ENCODE measurements around the gene EMX2. TPM values are rescaled to one million over a fixed set of nuclear protein-coding genes. Genes with fewer than 3 reads are reported as not detected.

The EMX2 gene
- total RNA-seq, 1 donor from 2014 or later = 24.7 TPM

DNA sequence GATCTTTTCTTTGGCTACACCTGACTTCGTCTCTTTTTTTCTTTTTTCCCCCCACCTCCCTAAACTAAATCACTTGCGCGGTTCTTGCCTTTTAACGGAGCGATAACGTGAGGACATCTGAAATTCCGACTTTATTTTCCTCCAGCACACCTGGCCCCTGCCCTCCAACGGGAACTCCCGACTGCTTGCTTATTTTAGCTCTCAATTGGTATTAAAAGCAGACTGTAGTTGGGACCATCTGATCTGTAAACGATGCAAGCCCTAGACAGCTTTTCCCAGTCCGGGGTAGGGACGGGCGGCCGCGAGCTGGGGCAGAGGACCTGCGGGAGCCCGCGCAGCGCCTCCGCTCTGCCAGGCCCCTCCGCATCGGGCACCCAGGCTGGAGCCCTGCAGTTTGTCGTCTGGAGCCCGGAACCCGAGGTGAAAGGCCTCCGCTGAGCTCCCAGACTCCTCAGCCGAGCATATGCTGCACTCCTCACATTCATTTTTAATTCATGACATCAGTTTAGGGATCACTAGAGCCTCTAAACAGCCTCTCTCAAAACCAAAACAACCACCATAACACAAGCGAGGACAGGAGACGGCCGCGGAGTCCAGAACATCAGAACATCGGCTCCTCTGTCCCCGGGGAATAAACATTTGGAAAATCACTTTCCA lies 10.0 kb upstream of the EMX2 start:
- TF ChIP-seq, protein P1, sequence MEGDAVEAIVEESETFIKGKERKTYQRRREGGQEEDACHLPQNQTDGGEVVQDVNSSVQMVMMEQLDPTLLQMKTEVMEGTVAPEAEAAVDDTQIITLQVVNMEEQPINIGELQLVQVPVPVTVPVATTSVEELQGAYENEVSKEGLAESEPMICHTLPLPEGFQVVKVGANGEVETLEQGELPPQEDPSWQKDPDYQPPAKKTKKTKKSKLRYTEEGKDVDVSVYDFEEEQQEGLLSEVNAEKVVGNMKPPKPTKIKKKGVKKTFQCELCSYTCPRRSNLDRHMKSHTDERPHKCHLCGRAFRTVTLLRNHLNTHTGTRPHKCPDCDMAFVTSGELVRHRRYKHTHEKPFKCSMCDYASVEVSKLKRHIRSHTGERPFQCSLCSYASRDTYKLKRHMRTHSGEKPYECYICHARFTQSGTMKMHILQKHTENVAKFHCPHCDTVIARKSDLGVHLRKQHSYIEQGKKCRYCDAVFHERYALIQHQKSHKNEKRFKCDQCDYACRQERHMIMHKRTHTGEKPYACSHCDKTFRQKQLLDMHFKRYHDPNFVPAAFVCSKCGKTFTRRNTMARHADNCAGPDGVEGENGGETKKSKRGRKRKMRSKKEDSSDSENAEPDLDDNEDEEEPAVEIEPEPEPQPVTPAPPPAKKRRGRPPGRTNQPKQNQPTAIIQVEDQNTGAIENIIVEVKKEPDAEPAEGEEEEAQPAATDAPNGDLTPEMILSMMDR (conservative IDR thresholded peaks at IDR 0.05) = no peak
- Mint-ChIP-seq H3K36me3 (no peaks in the 10 kb centered on the region), H3K4me3 (peak overlapping the region; percentile 73), H3K4me1 (ENCODE audit: unreplicated experiment) (peaks cover 28% of the 10 kb centered on the region), H3K9me3 (no peaks in the 10 kb centered on the region), H3K27me3 (peaks cover 82% of the 10 kb centered on the region), H3K27ac (no peak overlapping the region)
- no peak for DNase-seq (ENCODE audit: extremely low spot score, unreplicated experiment)

DNA sequence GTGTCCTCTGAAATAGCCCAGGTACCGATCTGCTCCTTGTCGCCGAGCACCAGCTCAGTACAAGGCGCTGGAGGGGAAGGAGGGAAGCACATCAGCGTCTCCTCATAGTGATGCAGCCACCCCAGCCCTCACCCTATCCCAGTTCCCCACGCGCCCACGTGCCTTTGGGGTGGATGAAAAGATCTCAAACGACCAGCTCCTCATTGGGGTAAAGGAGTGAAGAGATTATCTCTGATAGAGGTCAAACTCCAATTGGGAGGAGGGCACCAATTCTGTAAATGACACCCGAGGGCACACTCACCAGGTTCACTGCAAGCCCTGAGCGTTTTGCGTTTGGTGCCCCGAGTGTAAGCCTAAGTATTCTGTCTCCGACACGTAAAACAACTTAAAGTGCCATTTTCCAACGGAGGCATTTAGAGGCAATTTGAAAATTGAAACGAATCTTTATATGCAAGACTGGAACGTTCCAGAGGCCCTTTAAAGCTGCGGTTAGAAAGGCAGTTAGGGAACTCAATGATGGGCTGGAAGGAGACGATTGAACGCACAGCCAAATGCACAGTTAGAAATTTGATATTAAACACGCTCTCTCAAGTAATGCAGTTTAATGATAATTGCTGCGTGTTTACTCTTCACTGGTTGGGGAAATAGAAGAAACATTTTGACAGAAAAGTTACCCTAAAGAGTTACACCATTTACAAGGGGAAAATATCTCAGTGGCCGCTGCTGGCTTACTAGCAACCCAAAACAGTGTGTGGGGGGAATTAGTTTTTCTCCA lies 8.9 kb upstream of the EMX2 start:
- Mint-ChIP-seq H3K4me3 (peak overlapping the region; percentile 69), H3K4me1 (ENCODE audit: unreplicated experiment) (peaks cover 31% of the 10 kb centered on the region)
- TF ChIP-seq, protein P1 (conservative IDR thresholded peaks at IDR 0.05) = no peak

DNA sequence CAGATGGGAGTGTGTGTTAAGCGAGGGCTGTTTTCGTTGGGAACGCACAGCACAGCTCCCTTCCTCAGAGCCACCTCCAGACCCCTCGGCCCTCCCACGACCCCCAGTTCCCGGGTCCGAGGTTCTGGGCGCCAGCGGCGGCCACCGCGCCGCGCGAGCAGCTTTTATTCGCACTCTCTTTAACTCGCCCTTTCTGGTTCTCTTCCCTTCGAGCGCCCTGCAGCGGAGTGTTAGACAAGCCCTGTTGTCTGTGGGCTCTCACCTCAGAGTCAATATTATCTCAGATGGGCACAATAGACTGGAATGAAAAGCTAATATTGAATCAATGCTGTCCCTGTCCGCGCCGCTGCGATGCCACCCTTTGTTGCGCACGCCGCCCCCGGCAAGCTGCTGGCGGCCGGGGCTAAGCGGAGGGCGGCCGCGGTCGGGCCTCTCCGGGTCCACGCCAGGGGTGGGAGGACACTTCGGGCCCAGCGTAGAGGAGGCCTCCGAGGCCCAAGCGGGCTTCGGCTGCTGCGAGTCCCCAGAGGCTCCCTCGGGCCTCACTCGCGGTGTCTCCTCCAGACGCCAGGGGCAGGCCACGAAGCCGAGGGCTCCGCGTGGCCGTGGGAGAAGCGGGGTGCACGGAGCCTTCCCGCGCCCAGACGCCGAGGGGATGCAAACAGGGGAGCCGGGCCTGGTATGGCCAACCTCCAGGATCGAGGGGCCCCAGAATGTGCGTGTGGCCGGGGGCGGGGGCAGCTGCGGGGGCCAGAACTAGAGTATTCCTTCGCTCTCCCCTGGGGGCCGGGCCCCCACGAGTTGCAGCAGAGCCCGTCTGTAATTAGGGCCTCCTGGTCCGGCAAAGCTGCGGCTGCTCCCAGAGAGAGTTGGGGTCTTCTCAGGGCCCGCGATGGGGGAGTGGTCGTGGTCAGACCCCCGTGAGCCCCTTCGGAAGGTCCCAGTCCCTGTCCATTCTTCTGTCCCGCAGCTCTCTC lies 7.9 kb upstream of the EMX2 start:
- peaks cover 34% of the 10 kb centered on the region for H3K4me1 Mint-ChIP-seq (ENCODE audit: unreplicated experiment)
- H3K9me3 Mint-ChIP-seq = no peaks in the 10 kb centered on the region
- peaks cover 88% of the 10 kb centered on the region for H3K27me3 Mint-ChIP-seq
- peak overlapping the region; percentile 79 for H3K4me3 Mint-ChIP-seq
- H3K27ac Mint-ChIP-seq = peak overlapping the region; percentile 38
- H3K36me3 Mint-ChIP-seq = no peaks in the 10 kb centered on the region
- no peak for DNase-seq (ENCODE audit: extremely low spot score, unreplicated experiment)
- TF ChIP-seq, protein P1 (conservative IDR thresholded peaks at IDR 0.05) = no peak

More for the DNA sequence above, 8.9 kb upstream of the EMX2 start:
- DNase-seq (ENCODE audit: extremely low spot score, unreplicated experiment) = no peak
- no peaks in the 10 kb centered on the region for H3K36me3 Mint-ChIP-seq
- H3K27me3 Mint-ChIP-seq = peaks cover 86% of the 10 kb centered on the region
- no peaks in the 10 kb centered on the region for H3K9me3 Mint-ChIP-seq
- H3K27ac Mint-ChIP-seq = peak overlapping the region; percentile 38

DNA sequence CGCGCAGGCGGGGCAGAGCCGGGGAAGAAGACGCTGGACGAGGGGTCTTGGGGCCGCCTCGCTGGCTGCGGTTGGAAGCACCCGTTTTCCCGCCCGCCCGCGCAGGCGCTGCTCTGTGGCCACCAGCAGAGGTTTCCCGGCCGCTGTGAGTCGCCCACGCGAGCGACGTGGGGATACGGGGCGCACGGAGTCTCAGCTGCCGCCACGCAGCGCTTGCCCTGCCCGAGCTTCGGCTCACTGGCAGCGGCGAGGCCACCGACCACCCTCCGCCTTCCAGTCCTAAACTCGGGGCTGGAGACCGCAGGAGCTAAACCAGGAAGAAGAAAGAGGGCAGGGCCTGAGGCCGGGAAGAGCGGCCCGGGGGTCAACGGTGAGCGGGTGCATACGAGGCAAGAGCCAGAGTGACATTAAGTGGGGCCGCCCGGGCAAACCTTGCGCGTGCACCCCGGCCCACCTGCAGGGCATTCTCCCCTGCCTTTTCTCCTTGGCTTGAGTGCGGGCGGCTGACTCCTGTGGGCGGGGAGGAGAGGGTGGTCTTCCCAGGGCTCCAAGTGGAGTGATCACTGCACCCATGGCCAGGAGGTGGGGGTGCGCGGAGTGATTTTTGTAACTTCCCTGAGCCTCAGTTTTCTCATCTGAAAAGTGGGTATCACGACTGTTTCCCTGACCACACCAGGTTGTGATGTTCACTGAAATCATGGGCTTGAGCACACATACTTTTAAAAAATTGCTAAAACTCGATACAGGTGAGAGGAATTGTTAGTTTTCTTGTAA lies 7.1 kb upstream of the EMX2 start:
- H3K4me3 Mint-ChIP-seq = peak overlapping the region; percentile 79
- H3K4me1 Mint-ChIP-seq (ENCODE audit: unreplicated experiment) = peaks cover 37% of the 10 kb centered on the region
- H3K27ac Mint-ChIP-seq = no peak overlapping the region
- DNase-seq (ENCODE audit: extremely low spot score, unreplicated experiment) = peak; percentile 72
- H3K36me3 Mint-ChIP-seq = no peaks in the 10 kb centered on the region
- H3K27me3 Mint-ChIP-seq = peaks cover 89% of the 10 kb centered on the region
- TF ChIP-seq, protein P1 (conservative IDR thresholded peaks at IDR 0.05) = no peak
- H3K9me3 Mint-ChIP-seq = no peaks in the 10 kb centered on the region

Measured in type B pancreatic cell (in vitro differentiated cells).